Breast epithelium (tissue), 4 donors: ENCODE data around the gene ZNF284. TPM values are rescaled to one million over a fixed set of nuclear protein-coding genes. Genes with fewer than 3 reads are reported as not detected.
"Not testable (repeated sequence)": the region's sequence is repeated elsewhere in the genome, so short reads cannot be mapped to it uniquely, and the experiment has no call there.

Source experiments
- DNase-seq, 2 donors: peaks; one replicate each; pipeline ENCODE4 v3.0.0-alpha.2; 2019; ENCODE audit warnings: low spot score in 2 of 2
- H3K27ac ChIP-seq, 2 donors: fragments of 200-600 bp; sonication (generic) in 1 of 2; one replicate each; pipeline ENCODE4 v1.5.1; 2016 to 2019; ENCODE audit warnings: mild to moderate bottlenecking in 1 of 2
- H3K27me3 ChIP-seq, 2 donors: fragments of 200-600 bp; sonication (generic) in 1 of 2; one replicate each; pipeline versions ENCODE4 v1.5.1 to v1.6.0; 2017 to 2019; ENCODE audit warnings: control low read depth in 1 of 2, mild to moderate bottlenecking in 1 of 2
- H3K36me3 ChIP-seq: fragments of 200-600 bp; one replicate; pipeline ENCODE4 v1.5.1; 2019
- H3K4me1 ChIP-seq, 2 donors: fragments of 200-600 bp; sonication (generic); one replicate each; pipeline ENCODE4 v1.5.1; 2016 to 2019; ENCODE audit warnings: control low read depth in 1 of 2
- H3K4me3 ChIP-seq, 3 donors: fragments of 200-600 bp; sonication (generic); 1 replicate in 2 of 3; 2 replicates in 1 of 3; pipeline ENCODE4 v1.5.1; 2016 to 2019; ENCODE audit warnings: mild to moderate bottlenecking in 3 of 3, moderate library complexity in 2 of 3
- H3K9me3 ChIP-seq, 2 donors: fragments of 200-600 bp; sonication (generic) in 1 of 2; one replicate each; pipeline ENCODE4 v1.5.1; 2016 to 2019; ENCODE audit warnings: control low read depth in 1 of 2
- POLR2A ChIP-seq: fragments of 450-650 bp; IDR thresholded peaks from one replicate; pipeline ENCODE4 v1.6.1; 2016; ENCODE audit warnings: antibody characterized with exemption, mild to moderate bottlenecking, moderate library complexity
- POLR2AphosphoS5 ChIP-seq, 3 donors: sonication (generic); formaldehyde crosslinking; IDR thresholded peaks; one replicate each; pipeline ENCODE4 v1.6.1; 2017; ENCODE audit warnings: antibody characterized with exemption in 3 of 3
- intact Hi-C: fragments of 100-400 bp; cut with DNase I; formaldehyde crosslinking; loops from one replicate; pipeline ENCODE4 v1.15.1; 2023; ENCODE audit warnings: low total_unique reads
- total RNA-seq, 3 donors: library from RNA; depleted of rRNA; stranded (reverse); fragments of >200 nt; gene quantifications; one replicate each; pipeline ENCODE4 v1.1.0, GENCODE V29; 2016
- TF ChIP-seq, protein P1 (sequence below), 3 donors: fragments of 450-650 bp; IDR thresholded peaks; one replicate each; pipeline ENCODE4 v1.5.1; 2016 to 2017; ENCODE audit warnings: antibody characterized with exemption in 3 of 3, mild to moderate bottlenecking in 3 of 3, moderate library complexity in 3 of 3

The ZNF284 gene
- total RNA-seq, 3 donors from 2014 or later = 1.1 to 4.2 (median 2.9) TPM

DNA sequence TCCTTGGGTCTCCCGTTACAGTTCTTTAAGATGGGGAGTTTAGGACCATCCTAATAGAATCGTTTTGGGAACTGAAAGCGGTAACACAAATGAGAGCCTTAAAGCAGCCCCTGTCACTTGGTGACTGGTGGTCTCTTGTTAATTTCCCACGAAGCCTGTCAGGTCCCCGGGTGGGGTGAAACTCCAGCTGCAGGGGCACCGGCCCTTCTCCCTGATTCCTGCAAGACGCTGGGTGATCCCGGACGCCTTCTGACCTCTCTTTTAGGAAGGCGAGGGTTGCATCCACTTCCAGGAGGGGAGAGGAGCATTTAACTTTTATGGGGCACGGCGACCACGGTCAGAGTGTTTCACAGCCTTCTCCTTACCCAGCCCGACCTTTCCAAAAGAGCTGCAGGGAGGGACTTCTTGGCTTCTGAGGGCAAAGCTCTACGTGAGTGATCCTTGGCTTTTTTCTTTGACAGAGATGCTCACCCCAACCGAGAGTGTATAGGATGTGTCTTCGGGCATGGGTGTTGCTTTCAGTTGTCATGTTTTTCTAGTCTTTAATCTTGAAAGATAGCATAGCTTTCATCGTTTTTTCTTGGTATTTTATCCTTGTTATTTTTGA, 41.9 kb downstream of the ZNF284 start:
- peak overlapping the region; percentile 77 to 81 for H3K27ac ChIP-seq
- no peak for DNase-seq
- no peaks in the 10 kb centered on the region for H3K27me3 ChIP-seq
- H3K36me3 ChIP-seq = peaks cover 9% of the 10 kb centered on the region
- H3K4me1 ChIP-seq = peaks cover 0 to 8% of the 10 kb centered on the region in 2 donors
- TF ChIP-seq POLR2A = no peak
- TF ChIP-seq, protein P1, sequence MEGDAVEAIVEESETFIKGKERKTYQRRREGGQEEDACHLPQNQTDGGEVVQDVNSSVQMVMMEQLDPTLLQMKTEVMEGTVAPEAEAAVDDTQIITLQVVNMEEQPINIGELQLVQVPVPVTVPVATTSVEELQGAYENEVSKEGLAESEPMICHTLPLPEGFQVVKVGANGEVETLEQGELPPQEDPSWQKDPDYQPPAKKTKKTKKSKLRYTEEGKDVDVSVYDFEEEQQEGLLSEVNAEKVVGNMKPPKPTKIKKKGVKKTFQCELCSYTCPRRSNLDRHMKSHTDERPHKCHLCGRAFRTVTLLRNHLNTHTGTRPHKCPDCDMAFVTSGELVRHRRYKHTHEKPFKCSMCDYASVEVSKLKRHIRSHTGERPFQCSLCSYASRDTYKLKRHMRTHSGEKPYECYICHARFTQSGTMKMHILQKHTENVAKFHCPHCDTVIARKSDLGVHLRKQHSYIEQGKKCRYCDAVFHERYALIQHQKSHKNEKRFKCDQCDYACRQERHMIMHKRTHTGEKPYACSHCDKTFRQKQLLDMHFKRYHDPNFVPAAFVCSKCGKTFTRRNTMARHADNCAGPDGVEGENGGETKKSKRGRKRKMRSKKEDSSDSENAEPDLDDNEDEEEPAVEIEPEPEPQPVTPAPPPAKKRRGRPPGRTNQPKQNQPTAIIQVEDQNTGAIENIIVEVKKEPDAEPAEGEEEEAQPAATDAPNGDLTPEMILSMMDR (IDR thresholded peaks at IDR 0.05) = no peak
- no peak for TF ChIP-seq POLR2AphosphoS5 (IDR thresholded peaks at IDR 0.05)
- intact Hi-C loops = no loop called here
- H3K4me3 ChIP-seq = peak overlapping the region; percentile 60 to 90 (median 83)
- H3K9me3 ChIP-seq = peaks cover 26% of the 10 kb centered on the region in 2 donors

DNA sequence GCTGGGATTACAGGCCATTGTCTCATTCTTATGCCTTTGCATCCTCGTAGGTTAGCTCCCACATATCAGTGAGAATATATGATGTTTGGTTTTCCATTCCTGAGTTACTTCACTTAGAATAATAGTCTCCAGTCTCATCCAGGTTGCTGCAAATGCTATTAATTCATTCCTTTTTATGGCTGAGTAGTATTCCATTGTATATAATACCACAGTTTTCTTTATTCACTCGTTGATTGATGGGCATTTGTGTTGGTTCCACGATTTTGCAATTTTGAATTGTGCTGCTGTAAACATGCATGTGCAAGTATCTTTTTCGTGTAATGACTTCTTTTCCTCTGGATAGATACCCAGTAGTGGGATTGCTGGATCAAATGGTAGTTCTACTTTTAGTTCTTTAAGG, 49.2 kb downstream of the ZNF284 start:
- peaks cover 41 to 64% of the 10 kb centered on the region in 2 donors for H3K9me3 ChIP-seq
- H3K27ac ChIP-seq, H3K4me1 ChIP-seq, H3K27me3 ChIP-seq, H3K4me3 ChIP-seq, DNase-seq, intact Hi-C loops: not testable (repeated sequence)
- H3K36me3 ChIP-seq = peaks cover 15% of the 10 kb centered on the region

DNA sequence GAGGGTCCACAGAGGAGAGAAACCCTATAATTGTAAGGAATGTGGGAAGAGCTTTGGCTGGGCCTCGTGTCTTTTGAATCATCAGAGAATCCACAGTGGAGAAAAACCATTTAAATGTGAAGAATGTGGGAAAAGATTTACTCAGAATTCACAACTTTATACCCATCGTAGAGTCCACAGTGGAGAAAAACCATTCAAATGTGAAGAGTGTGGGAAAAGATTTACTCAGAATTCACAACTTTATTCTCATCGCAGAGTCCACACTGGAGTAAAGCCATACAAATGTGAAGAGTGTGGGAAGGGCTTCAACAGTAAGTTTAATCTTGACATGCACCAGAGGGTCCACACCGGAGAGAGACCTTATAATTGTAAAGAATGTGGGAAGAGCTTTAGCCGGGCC, 60.0 kb downstream of the ZNF284 start:
- Histone ChIP-seq H3K27ac (no peak overlapping the region), H3K36me3 (peaks cover 11% of the 10 kb centered on the region), H3K4me1 (no peaks in the 10 kb centered on the region), H3K4me3 (no peak overlapping the region), H3K27me3 (no peaks in the 10 kb centered on the region), H3K9me3 (peaks cover 65 to 81% of the 10 kb centered on the region in 2 donors)
- intact Hi-C loops = no loop called here
- TF ChIP-seq, protein P1 (IDR thresholded peaks at IDR 0.05) = no peak
- TF ChIP-seq POLR2A = no peak
- DNase-seq = no peak

Other genes starting within 250 kb of the ZNF284 start
- 10 to 100 TPM in 2 of 3 donors, 1 to 10 TPM in 1; 6.9 to 19.6 (median 13.8) TPM for gene ZNF283, start 244.8 kb upstream of the ZNF284 start, total RNA-seq
- gene ZNF404, start 188.2 kb upstream of the ZNF284 start, total RNA-seq = 1 to 10 TPM; 1.1 to 5.9 (median 3.6) TPM
- 10 to 100 TPM in 2 of 3 donors, 1 to 10 TPM in 1; 9.8 to 29.7 (median 19.3) TPM for gene ZNF45, start 136.9 kb upstream of the ZNF284 start, total RNA-seq
- 10 to 100 TPM in 1 of 3 donors, 1 to 10 TPM in 2; 4.5 to 11.7 (median 7.2) TPM for gene ZNF221, start 120.9 kb upstream of the ZNF284 start, total RNA-seq
- gene ZNF155, start 88.0 kb upstream of the ZNF284 start, total RNA-seq = 10 to 100 TPM in 2 of 3 donors, 1 to 10 TPM in 1; 6.1 to 17.4 (median 15.1) TPM
- 1 to 10 TPM; 3.0 to 8.3 (median 5.6) TPM for gene ZNF230, start 69.2 kb upstream of the ZNF284 start, total RNA-seq
- gene ZNF222, start 46.8 kb upstream of the ZNF284 start, total RNA-seq = 1 to 10 TPM; 1.8 to 3.8 (median 2.9) TPM
- gene ZNF223, start 20.1 kb upstream of the ZNF284 start, total RNA-seq = 10 to 100 TPM in 1 of 3 donors, 1 to 10 TPM in 2; 2.6 to 12.3 (median 5.6) TPM
- gene ZNF224, start 22.2 kb downstream of the ZNF284 start, total RNA-seq = 10 to 100 TPM; 22.4 to 51.4 (median 30.8) TPM
- gene ZNF225, start 41.2 kb downstream of the ZNF284 start, total RNA-seq = 1 to 10 TPM; 3.4 to 6.6 (median 4.6) TPM
- 10 to 100 TPM in 1 of 3 donors, 1 to 10 TPM in 2; 6.4 to 11.3 (median 8.2) TPM for gene ZNF234, start 69.4 kb downstream of the ZNF284 start, total RNA-seq
- 10 to 100 TPM; 14.4 to 34.2 (median 18.7) TPM for gene ZNF226, start 92.9 kb downstream of the ZNF284 start, total RNA-seq
- gene ZNF227, start 140.4 kb downstream of the ZNF284 start, total RNA-seq = 10 to 100 TPM in 2 of 3 donors, 1 to 10 TPM in 1; 8.2 to 33.2 (median 18.7) TPM
- 1 to 10 TPM in 2 of 3 donors, under 1 TPM in 1; 0.32 to 2.5 (median 1.3) TPM for gene ZNF233, start 187.7 kb downstream of the ZNF284 start, total RNA-seq
- gene ZNF235, start 232.9 kb downstream of the ZNF284 start, total RNA-seq = 10 to 100 TPM in 2 of 3 donors, 1 to 10 TPM in 1; 4.6 to 16.0 (median 10.5) TPM